Skeletal muscle satellite cell (primary cell): ENCODE results near the gene TBX5.

Experiments used
- H3K27me3 ChIP-seq: 2 replicates; pipeline ENCODE4 v1.7.0; 2013; ENCODE audit warnings: low read length; ENCODE audit not compliant: control insufficient read depth, insufficient read depth
- H3K36me3 ChIP-seq: 2 replicates; pipeline ENCODE4 v1.7.0; 2013; ENCODE audit warnings: mild to moderate bottlenecking, control low read depth, low read length; ENCODE audit not compliant: insufficient read depth
- H3K4me1 ChIP-seq: 2 replicates; pipeline ENCODE4 v1.7.0; 2013; ENCODE audit warnings: low read length; ENCODE audit not compliant: control insufficient read depth, insufficient read depth
- H3K4me2 ChIP-seq: 2 replicates; pipeline ENCODE4 v1.7.0; 2013; ENCODE audit warnings: mild to moderate bottlenecking, low read length
- H3K4me3 ChIP-seq: 2 replicates; pipeline ENCODE4 v1.7.0; 2013; ENCODE audit warnings: low read length
- H3K9ac ChIP-seq: 2 replicates; pipeline ENCODE4 v1.7.0; 2013; ENCODE audit warnings: mild to moderate bottlenecking, low read depth, low read length, moderate library complexity
- H3K9me3 ChIP-seq: replicated peaks from 2 replicates; pipeline ENCODE4 v1.7.0; 2013; ENCODE audit warnings: mild to moderate bottlenecking, control low read depth, low read length

The TBX5 gene

DNA sequence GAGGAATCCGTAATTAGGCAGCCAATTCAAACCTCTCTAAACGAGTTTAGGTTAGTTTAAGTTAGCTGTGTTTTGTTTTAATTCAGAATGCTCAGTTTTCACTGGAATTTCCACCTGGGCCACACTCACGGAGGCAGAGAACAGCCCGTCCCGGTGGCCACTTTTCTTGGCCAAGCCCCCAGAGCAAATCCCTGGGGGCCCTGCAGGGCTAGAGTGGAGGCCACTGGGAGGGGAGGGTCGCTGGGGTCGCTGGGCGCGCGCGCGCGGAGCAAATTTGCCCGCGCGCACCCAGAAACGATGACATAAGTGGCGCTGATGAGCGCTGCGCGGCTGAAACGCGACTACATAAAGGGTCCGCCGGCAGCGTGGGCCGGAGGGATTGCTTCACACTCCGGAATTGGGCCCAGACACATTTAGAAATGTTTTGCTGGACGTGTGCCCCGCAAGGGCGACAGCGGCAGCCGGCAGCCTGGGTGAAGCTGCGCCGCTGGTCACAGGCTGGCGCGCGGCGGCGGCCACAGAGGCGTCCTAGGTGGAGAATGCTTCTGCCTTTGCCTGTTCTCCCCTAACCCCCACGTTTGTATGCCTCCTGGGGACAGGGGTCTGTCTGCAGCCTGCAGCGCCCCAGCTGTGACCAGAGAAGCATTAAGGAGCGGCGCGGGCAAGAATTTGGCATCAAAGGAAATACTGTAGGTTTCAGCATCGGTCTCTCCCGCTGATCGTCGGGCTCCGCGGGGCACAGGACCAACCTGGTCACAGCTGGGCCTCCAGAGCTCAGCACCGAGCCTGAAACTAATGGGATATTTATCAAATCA, 37.9 kb upstream of the TBX5 start:
- H3K36me3 ChIP-seq = no peaks in the 10 kb centered on the region
- H3K9ac ChIP-seq = no peak overlapping the region
- H3K4me1 ChIP-seq = no peaks in the 10 kb centered on the region
- H3K4me2 ChIP-seq = no peak overlapping the region
- no peaks in the 10 kb centered on the region for H3K9me3 ChIP-seq
- H3K4me3 ChIP-seq = no peak overlapping the region
- peaks cover 59% of the 10 kb centered on the region for H3K27me3 ChIP-seq

DNA sequence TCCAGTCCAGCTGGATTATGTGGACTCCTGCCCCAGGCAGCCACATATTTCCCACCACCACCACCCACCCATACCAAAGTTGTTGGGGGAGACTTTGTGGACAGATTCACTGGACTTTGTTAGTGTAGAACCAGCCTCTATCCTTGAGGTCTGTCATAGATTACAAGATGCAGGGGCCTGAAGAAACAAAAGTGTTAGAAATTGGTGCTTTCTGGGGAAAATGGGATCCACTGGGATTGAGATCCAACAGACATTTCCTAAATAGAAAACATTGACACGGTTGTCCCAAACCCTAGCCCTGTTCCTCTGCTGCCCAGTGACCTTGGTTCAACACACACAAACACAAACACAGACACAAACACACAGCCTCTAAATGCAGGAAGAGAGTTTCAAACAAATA, 36.6 kb upstream of the TBX5 start:
- Histone ChIP-seq H3K27me3 (peaks cover 65% of the 10 kb centered on the region), H3K36me3 (no peaks in the 10 kb centered on the region), H3K9ac (no peak overlapping the region), H3K9me3 (no peaks in the 10 kb centered on the region), H3K4me2 (no peak overlapping the region), H3K4me3 (no peak overlapping the region), H3K4me1 (no peaks in the 10 kb centered on the region)

DNA sequence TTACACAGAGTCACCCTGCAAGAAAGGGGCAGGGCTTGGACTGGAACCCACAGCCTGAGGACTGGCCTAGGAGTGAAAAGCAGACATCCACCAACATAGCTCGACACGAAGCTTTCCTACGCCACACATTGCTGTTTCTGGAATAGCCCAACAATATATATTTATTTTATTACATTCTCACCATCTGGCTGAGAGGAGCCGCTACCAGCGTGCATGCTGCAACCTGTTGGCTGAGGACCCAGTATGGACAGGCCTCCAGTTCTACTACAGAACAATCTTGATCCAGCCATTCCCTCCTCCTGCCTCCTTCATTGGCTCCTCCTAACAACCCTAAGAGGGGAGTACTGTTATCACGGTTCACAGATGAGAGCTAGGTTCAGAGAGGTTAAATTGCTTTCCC, 35.6 kb upstream of the TBX5 start:
- Histone ChIP-seq H3K27me3 (peaks cover 65% of the 10 kb centered on the region), H3K9me3 (no peaks in the 10 kb centered on the region), H3K4me3 (no peak overlapping the region), H3K4me2 (no peak overlapping the region), H3K4me1 (no peaks in the 10 kb centered on the region), H3K36me3 (no peaks in the 10 kb centered on the region), H3K9ac (no peak overlapping the region)

DNA sequence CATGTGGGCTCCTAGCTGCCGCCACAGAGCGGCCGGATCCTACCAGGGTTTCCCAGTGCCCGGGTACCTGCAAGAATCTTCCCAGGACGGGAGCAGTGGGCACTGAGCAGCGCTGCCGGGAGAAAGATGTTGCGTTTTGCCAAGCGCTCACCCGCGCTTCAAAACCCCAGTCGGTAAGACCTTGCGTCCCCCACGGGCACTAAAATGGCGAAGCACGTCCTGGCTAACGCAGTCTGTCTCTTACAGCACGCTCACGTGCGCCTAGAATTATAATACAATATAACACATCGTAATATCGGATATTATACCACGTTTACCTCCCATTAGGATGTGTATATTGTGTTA, 35.1 kb upstream of the TBX5 start:
- Histone ChIP-seq H3K4me1 (no peaks in the 10 kb centered on the region), H3K9ac (no peak overlapping the region), H3K9me3 (no peaks in the 10 kb centered on the region), H3K4me3 (no peak overlapping the region), H3K4me2 (no peak overlapping the region), H3K27me3 (peaks cover 60% of the 10 kb centered on the region), H3K36me3 (no peaks in the 10 kb centered on the region)

DNA sequence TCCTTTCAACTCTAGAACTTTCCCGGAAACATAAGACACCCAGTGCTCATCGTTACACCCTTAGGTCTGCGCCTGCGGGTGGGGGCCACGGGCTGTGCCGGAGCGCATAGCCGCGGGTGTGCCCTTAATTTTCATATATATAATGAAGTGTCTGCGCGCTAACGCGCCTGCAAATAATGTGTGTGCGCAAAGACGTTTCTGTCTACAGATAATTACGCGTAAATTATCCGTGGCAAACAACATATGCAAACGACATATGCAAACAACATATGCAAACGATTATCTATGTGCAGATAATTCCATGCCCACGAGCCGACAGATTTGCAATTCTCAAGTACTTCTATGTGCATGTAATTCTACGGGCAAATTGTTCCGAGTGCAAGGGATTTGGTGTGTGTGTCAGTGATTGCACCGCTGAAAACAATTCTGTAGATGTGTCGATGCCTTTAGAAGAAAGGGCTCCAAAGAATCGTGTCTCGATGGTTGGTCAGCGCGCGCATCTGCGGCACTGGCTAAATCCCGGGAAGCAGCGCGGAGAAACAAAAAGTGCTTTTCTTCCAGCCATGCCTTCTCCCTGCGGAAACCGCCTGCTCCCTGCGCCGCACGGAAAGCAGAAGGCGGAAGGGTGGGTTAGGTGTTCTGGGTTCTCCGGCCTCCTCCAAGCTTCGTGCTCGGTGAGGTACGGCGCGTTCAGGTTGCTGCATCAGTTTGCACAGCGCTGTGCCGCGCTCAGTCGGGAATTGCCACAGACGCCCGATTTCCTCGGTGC, 34.5 kb upstream of the TBX5 start:
- Histone ChIP-seq H3K9me3 (no peaks in the 10 kb centered on the region), H3K27me3 (peaks cover 57% of the 10 kb centered on the region), H3K36me3 (no peaks in the 10 kb centered on the region), H3K9ac (no peak overlapping the region), H3K4me2 (no peak overlapping the region), H3K4me3 (no peak overlapping the region), H3K4me1 (no peaks in the 10 kb centered on the region)

DNA sequence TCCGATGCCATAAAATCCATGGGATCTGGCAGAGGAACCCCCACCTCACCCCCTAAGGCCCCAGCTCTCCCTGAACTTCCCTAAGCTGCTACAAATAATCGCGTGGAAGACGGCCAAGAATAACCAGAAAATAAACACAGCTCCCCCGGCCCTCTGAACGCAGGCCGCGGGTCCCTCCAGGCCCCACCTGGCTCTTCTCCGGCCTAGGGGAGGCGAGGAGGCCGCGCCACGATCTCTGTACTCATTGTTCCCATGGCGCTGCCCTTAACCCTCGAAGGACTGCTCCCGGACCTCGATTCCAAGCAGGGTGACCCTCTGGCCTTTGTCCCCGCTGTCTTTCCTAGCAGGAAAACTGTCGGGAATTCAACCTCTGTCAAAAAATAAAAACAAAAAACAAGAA, 33.9 kb upstream of the TBX5 start:
- H3K9me3 ChIP-seq = no peaks in the 10 kb centered on the region
- peaks cover 57% of the 10 kb centered on the region for H3K27me3 ChIP-seq
- H3K9ac ChIP-seq = no peak overlapping the region
- H3K4me3 ChIP-seq = no peak overlapping the region
- H3K4me1 ChIP-seq = no peaks in the 10 kb centered on the region
- H3K36me3 ChIP-seq = no peaks in the 10 kb centered on the region
- no peak overlapping the region for H3K4me2 ChIP-seq

DNA sequence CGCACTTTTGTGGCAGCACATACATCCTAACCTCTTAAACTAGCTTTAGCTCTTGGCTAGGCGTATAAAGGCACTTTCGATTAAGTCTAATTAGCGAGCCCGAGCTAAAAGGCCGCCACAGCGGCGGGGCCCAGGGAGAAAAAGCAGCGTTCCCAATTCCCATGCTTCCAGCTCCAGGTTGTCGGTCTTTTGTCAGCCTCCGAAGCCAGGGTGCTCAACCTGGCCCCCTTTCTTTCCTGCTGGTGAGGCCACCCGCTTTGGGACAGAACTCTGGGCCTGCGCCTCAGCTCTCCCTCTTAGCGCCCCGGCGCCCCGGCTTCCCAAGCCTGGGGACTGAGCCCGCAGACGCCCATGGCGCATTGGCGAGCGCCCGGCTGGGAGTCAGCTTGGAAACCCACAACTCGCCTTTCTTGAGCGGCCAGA, 33.3 kb upstream of the TBX5 start:
- Histone ChIP-seq H3K4me1 (no peaks in the 10 kb centered on the region), H3K9ac (no peak overlapping the region), H3K36me3 (no peaks in the 10 kb centered on the region), H3K4me2 (no peak overlapping the region), H3K9me3 (no peaks in the 10 kb centered on the region), H3K27me3 (peaks cover 53% of the 10 kb centered on the region), H3K4me3 (no peak overlapping the region)

DNA sequence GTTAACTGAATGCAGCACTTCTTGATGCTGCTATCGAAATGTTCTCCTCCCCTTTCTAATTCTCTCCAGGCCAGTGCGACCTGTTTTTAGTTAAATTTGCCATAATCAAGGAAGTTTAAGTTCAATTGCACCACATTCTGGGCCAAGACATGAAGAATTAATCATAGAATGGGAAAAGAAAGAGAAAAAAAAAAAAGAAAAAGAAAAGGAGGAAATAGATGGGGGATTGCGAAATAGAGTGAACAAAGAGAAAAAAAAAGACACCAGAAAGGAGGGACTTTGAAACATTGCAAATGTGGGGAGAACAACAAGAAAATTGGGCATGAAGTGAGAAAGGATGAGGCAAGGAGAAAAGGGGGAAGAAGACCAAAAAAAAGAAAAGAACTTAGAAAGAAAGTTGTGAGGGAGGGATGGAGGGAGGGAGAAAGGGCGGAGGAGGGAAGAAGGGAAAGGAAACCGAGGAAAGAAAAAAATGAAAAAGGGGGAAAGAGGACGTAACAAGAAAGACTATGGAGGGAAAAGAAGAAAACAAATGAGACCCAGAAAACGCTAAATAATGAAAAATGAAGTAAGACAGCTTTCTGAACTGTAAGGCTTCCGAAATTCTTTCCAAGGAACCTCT, 32.8 kb upstream of the TBX5 start:
- Histone ChIP-seq H3K4me2 (no peak overlapping the region), H3K4me3 (no peak overlapping the region), H3K9ac (no peak overlapping the region), H3K36me3 (no peaks in the 10 kb centered on the region), H3K9me3 (no peaks in the 10 kb centered on the region), H3K27me3 (peaks cover 49% of the 10 kb centered on the region), H3K4me1 (no peaks in the 10 kb centered on the region)

DNA sequence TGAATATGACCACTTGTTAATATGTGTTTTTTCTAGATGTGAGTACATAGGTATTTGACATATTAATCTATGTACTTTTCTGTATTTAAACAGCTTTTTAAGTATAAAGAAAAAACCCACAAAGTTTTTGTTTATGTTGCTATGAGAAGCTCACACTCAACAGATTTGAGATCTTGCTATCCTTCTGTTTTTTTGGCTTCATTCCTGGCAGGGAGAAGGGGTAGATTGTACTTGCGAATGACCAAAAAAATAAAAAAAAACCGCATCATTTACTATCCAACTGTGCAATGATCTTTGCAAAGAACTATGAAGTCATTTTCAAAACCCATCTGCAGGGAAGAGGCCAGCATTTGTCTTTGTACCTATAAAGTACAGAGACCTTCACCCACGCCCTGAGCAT, 28.4 kb upstream of the TBX5 start:
- H3K27me3 ChIP-seq = peaks cover 10% of the 10 kb centered on the region
- H3K4me3 ChIP-seq = no peak overlapping the region
- H3K36me3 ChIP-seq = no peaks in the 10 kb centered on the region
- H3K9me3 ChIP-seq = no peaks in the 10 kb centered on the region
- no peak overlapping the region for H3K4me2 ChIP-seq
- no peak overlapping the region for H3K9ac ChIP-seq
- H3K4me1 ChIP-seq = no peaks in the 10 kb centered on the region

DNA sequence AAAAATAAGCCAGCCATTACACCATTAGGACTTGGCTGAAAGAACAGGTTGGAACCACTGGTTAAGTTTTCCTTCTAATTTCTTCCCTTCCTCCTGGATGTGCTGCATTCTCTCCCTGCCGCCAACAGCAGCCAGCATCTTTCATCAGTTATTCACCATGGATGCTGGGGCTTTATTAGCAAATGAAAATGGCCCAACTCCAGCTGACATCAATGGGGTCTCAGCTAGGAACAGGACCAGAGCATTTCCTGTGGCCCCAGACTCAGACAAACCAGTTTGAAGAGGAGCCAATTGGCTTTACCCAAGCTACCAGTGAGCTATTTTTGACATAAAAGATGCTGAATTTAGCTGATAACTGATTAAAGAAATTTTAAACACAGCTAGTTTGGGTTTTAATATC, 26.0 kb upstream of the TBX5 start:
- H3K4me1 ChIP-seq = no peaks in the 10 kb centered on the region

DNA sequence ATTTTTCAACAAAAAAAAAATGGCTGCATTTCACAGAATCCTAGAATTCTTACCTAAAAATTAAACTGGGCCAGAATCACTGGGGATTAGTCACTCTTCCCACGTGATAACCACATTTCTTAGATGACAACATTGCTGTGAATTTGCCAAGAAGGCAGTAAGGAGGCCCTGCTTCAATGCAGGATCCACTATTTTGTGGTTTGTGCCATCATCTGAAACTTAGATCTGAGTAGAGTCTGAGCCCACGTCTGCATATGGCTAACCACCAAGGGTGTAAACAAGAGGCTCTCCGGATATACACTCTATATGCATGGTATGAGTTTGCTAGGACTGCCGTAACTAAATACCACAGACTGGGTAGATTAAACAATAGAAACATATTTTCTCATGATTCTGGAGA, 24.4 kb upstream of the TBX5 start:
- no peak overlapping the region for H3K9ac ChIP-seq
- no peaks in the 10 kb centered on the region for H3K36me3 ChIP-seq
- H3K4me1 ChIP-seq = no peaks in the 10 kb centered on the region
- H3K4me2 ChIP-seq = no peak overlapping the region
- H3K27me3 ChIP-seq = no peaks in the 10 kb centered on the region
- no peak overlapping the region for H3K4me3 ChIP-seq
- H3K9me3 ChIP-seq = no peaks in the 10 kb centered on the region

More for the DNA sequence above, 26.0 kb upstream of the TBX5 start:
- Histone ChIP-seq H3K36me3 (no peaks in the 10 kb centered on the region), H3K9me3 (no peaks in the 10 kb centered on the region), H3K4me2 (no peak overlapping the region), H3K9ac (no peak overlapping the region), H3K4me3 (no peak overlapping the region), H3K27me3 (no peaks in the 10 kb centered on the region)
